ENCODE results near the gene DUSP5.

GRCh38 chr10:110514848-110515247, 17.1 kb downstream of the DUSP5 start:
- TF ChIP-seq POLR2A (IDR thresholded peaks at IDR 0.05; ENCODE audit: low read length) (no peak), GATA1 (IDR thresholded peaks at IDR 0.05; ENCODE audit: low read depth, low read length) (no peak)
